Retinal pigment epithelial cell (primary cell): Measurements from ENCODE around the gene RTL3.

Experiments used
- DNase-seq: peaks from one replicate; pipeline ENCODE4 v3.0.0-alpha.2; 2010; ENCODE audit warnings: low read depth
- H3K4me3 ChIP-seq: 2 replicates; pipeline ENCODE4 v1.5.1; 2011; ENCODE audit warnings: mild to moderate bottlenecking, low read length, control low read depth, moderate library complexity
- TF ChIP-seq, protein P1 (sequence below): conservative IDR thresholded peaks from 2 replicates; pipeline ENCODE4 v1.5.1; 2011; ENCODE audit warnings: low read depth, low read length, control low read depth, inconsistent platforms

Gene RTL3

DNA sequence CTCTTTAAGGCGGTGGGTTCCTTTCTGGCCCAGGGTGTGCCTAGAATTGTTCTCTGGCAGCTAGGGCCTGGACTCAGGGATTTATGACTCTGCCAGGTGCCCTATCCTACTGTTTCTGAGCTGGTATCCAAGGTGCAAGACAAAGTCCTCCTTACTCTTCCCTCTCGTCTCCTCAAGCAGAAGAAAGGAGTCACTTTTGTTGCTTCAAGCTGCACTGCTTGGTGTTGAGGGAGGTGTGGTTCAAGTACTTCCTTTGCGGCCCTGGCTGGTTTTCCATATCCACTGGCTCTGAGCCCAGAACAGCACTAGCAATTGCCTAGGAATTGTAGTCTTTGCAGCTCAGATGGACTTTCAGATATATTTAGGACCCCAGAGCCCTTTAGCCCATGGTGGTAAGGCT is 39.3 kb downstream of the RTL3 start:
- no peak for DNase-seq
- TF ChIP-seq, protein P1, sequence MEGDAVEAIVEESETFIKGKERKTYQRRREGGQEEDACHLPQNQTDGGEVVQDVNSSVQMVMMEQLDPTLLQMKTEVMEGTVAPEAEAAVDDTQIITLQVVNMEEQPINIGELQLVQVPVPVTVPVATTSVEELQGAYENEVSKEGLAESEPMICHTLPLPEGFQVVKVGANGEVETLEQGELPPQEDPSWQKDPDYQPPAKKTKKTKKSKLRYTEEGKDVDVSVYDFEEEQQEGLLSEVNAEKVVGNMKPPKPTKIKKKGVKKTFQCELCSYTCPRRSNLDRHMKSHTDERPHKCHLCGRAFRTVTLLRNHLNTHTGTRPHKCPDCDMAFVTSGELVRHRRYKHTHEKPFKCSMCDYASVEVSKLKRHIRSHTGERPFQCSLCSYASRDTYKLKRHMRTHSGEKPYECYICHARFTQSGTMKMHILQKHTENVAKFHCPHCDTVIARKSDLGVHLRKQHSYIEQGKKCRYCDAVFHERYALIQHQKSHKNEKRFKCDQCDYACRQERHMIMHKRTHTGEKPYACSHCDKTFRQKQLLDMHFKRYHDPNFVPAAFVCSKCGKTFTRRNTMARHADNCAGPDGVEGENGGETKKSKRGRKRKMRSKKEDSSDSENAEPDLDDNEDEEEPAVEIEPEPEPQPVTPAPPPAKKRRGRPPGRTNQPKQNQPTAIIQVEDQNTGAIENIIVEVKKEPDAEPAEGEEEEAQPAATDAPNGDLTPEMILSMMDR, result no peak

DNA sequence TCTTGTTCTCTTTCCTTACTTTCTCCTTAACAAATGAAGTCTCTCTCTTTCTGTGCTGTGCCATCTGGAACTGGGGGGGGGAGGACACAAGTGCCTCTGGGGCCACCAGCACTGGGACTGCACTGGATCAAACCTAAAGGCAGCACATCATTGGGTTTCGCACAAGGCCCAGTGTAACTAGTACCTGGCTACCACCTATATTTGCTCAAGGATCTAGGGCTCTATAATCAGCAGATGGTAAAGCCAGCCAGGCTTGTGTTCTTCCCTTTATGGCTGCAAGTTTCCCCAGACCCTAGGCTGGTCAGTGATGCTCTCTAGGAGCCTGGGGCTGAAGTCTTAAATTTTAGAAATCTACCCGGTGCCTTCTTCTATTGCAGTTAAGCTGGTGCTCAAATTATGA is 40.1 kb downstream of the RTL3 start:
- TF ChIP-seq, protein P1, result no peak
- no peak for DNase-seq
- no peak overlapping the region for H3K4me3 ChIP-seq

More for the DNA sequence above, 39.3 kb downstream of the RTL3 start:
- no peak overlapping the region for H3K4me3 ChIP-seq

DNA sequence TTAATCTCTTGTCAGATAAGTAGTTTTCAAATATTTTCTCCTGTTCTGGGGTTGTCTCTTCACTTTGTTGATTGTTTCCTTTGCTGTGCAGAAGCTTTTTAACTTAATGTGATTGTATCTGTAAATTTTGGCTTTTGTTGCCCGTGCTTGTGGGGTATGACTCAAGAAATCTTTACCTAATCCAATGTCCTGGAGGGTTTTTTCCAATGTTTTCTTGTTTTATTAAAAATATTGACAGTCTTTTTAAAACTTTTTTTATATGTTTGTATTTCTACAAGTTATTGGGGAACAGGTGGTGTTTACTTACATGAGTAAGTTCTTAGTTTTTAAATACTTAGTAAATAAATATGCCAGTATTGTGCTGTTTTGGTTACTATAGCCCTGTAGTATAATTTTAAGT is 44.9 kb downstream of the RTL3 start:
- TF ChIP-seq, protein P1, result no peak
- no peak overlapping the region for H3K4me3 ChIP-seq
- no peak for DNase-seq
